Measurements from ENCODE around the gene SPC24.

Gene SPC24

GRCh38 chr19:11200931-11201330 is 45.3 kb upstream of the SPC24 start:
- TF ChIP-seq CTCF (conservative IDR thresholded peaks at IDR 0.05; ENCODE audit: low read depth, low read length): no peak
- H3K4me3 ChIP-seq (ENCODE audit: low read depth, low read length): no peak overlapping the region
- no peak for DNase-seq (ENCODE audit: low read depth)

- no peak for TF ChIP-seq CTCF (conservative IDR thresholded peaks at IDR 0.05; ENCODE audit: low read depth, low read length)
- H3K4me3 ChIP-seq (ENCODE audit: low read depth, low read length): no peak overlapping the region
- no peak for DNase-seq (ENCODE audit: low read depth)
These were observed 44.5 kb upstream of the SPC24 start for GRCh38 chr19:11200015-11200574.

GRCh38 chr19:11199517-11199916 is 43.9 kb upstream of the SPC24 start:
- no peak for TF ChIP-seq CTCF (conservative IDR thresholded peaks at IDR 0.05; ENCODE audit: low read depth, low read length)
- no peak overlapping the region for H3K4me3 ChIP-seq (ENCODE audit: low read depth, low read length)
- no peak for DNase-seq (ENCODE audit: low read depth)

DNA sequence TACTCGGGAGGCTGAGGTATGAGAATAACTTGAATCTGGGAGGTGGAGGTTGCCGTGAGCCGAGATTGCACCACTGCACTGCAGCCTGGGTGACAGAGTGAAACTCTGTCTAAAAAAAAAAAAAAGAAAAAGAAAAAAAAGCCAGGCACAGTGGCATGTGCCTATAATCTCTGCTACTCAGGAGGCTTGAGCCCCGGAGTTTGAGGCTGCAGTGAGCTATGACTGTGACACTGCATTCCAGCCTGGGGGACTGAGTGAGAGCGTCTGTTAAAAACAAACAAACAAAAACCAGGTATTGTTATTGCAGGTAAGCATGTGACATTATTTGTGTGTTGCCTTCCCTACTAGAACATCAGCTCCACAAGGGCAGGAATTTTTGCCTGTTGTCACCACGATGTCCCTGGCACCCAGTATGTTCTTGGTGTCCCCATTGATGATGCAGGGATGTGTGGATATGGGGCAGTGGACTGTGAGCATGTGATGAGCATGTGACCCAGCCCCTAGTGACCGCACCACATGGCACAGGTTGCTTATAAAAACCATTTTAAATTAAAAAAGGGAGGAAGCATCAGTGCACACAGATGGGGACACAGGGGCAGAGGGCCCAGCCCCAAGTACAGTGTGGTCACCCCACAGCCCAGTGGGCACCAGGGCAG is 43.3 kb upstream of the SPC24 start:
- H3K4me3 ChIP-seq (ENCODE audit: low read depth, low read length): no peak overlapping the region
- no peak for TF ChIP-seq CTCF (conservative IDR thresholded peaks at IDR 0.05; ENCODE audit: low read depth, low read length)
- DNase-seq (ENCODE audit: low read depth): no peak

- TF ChIP-seq CTCF (conservative IDR thresholded peaks at IDR 0.05; ENCODE audit: low read depth, low read length): no peak
- no peak for DNase-seq (ENCODE audit: low read depth)
- no peak overlapping the region for H3K4me3 ChIP-seq (ENCODE audit: low read depth, low read length)
These were observed 42.6 kb upstream of the SPC24 start for GRCh38 chr19:11198175-11198534.

- peak within 1 kb of the TSS; percentile 70 for H3K4me3 ChIP-seq (ENCODE audit: low read depth, low read length)
- no peak for TF ChIP-seq CTCF (conservative IDR thresholded peaks at IDR 0.05; ENCODE audit: low read depth, low read length)
- peak; percentile 77 for DNase-seq (ENCODE audit: low read depth)
These were observed 42.0 kb upstream of the SPC24 start, which contains the start of gene KANK2 for GRCh38 chr19:11197291-11198174. Gene KANK2, minus strand, starts transcription at chr19:11197545. Its CDS starts 3,034 bp downstream, at chr19:11194511.
